Peyer's patch (tissue), 4 donors: ENCODE measurements around the gene TM9SF1. TPM values are rescaled to one million over a fixed set of nuclear protein-coding genes. Genes with fewer than 3 reads are reported as not detected.
A peak's percentile ranks its signal among the peaks of the same experiment; 100 is the strongest.

Experiments
- DNase-seq, 3 donors: peaks; one replicate each; pipeline ENCODE4 v3.0.0-alpha.2; 2017 to 2019
- H3K27ac ChIP-seq, 4 donors: fragments of 200-600 bp; sonication (generic); one replicate each; pipeline ENCODE4 v1.5.1; 2016 to 2019
- H3K27me3 ChIP-seq, 2 donors: fragments of 200-600 bp; sonication (generic); one replicate each; pipeline ENCODE4 v1.5.1; 2019
- H3K36me3 ChIP-seq, 3 donors: fragments of 200-600 bp; sonication (generic); one replicate each; pipeline ENCODE4 v1.5.1; 2016 to 2019
- H3K4me1 ChIP-seq, 4 donors: fragments of 200-600 bp; sonication (generic); one replicate each; pipeline ENCODE4 v1.5.1; 2016 to 2019
- H3K4me3 ChIP-seq, 4 donors: fragments of 200-600 bp; sonication (generic); 1 replicate in 3 of 4; 2 replicates in 1 of 4; pipeline ENCODE4 v1.5.1; 2016 to 2019; ENCODE audit warnings: mild to moderate bottlenecking in 1 of 4
- H3K9me3 ChIP-seq, 4 donors: fragments of 200-600 bp; sonication (generic); one replicate each; pipeline ENCODE4 v1.5.1; 2016 to 2019; ENCODE audit warnings: mild to moderate bottlenecking in 1 of 4
- POLR2A ChIP-seq, 2 donors: fragments of 450-650 bp; IDR thresholded peaks; one replicate each; pipeline ENCODE4 v1.5.1; 2017; ENCODE audit warnings: antibody characterized with exemption in 2 of 2, mild to moderate bottlenecking in 2 of 2, moderate library complexity in 2 of 2
- total RNA-seq, 4 donors: library from RNA; depleted of rRNA; stranded (reverse); fragments of >200 nt; gene quantifications; one replicate each; pipeline ENCODE4 v1.1.0, GENCODE V29; 2016
- TF ChIP-seq, protein P1 (sequence below), 6 experiments: fragments of 450-650 bp in 4 of 6; fragments of 200-600 bp in 2 of 6; sonication (generic) in 1 of 6; IDR thresholded peaks; one replicate each; pipeline ENCODE4 v1.5.1; 2017 to 2019; ENCODE audit warnings: antibody characterized with exemption in 6 of 6, mild to moderate bottlenecking in 3 of 6, moderate library complexity in 1 of 6

Gene TM9SF1
- total RNA-seq, 4 donors from 2014 or later, result 22.3 to 80.7 (median 49.8) TPM

DNA sequence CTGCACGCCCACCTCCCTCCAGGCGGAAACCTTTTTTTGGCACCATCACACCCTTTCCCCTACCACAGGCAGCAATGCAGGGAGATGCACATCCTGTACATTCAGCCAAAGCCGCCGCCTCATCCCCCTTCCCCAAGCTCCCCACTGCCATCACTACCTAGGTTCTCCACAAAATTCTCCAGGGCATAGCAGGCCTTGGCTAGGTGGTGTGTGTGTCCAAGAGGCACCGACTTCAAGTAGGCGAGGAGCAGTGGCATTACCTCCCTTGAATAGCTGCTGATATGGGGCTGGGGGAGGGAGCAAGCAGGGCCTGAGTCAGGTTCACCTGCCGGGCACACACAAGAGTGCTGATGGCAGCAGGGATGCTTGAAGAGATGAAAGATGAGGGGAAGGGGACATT is 10.2 kb downstream of the TM9SF1 start:
- TF ChIP-seq, protein P1, sequence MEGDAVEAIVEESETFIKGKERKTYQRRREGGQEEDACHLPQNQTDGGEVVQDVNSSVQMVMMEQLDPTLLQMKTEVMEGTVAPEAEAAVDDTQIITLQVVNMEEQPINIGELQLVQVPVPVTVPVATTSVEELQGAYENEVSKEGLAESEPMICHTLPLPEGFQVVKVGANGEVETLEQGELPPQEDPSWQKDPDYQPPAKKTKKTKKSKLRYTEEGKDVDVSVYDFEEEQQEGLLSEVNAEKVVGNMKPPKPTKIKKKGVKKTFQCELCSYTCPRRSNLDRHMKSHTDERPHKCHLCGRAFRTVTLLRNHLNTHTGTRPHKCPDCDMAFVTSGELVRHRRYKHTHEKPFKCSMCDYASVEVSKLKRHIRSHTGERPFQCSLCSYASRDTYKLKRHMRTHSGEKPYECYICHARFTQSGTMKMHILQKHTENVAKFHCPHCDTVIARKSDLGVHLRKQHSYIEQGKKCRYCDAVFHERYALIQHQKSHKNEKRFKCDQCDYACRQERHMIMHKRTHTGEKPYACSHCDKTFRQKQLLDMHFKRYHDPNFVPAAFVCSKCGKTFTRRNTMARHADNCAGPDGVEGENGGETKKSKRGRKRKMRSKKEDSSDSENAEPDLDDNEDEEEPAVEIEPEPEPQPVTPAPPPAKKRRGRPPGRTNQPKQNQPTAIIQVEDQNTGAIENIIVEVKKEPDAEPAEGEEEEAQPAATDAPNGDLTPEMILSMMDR (IDR thresholded peaks at IDR 0.05), result no peak
- TF ChIP-seq POLR2A (IDR thresholded peaks at IDR 0.05), result no peak
- H3K4me1 ChIP-seq, result peaks cover 0 to 18% (median 9%) of the 10 kb centered on the region in 4 donors
- DNase-seq, result no peak
- H3K9me3 ChIP-seq, result no peaks in the 10 kb centered on the region
- peaks cover 0 to 61% (median 0%) of the 10 kb centered on the region in 3 donors for H3K36me3 ChIP-seq
- H3K27ac ChIP-seq, result no peak overlapping the region
- no peak overlapping the region for H3K4me3 ChIP-seq
- no peaks in the 10 kb centered on the region for H3K27me3 ChIP-seq

DNA sequence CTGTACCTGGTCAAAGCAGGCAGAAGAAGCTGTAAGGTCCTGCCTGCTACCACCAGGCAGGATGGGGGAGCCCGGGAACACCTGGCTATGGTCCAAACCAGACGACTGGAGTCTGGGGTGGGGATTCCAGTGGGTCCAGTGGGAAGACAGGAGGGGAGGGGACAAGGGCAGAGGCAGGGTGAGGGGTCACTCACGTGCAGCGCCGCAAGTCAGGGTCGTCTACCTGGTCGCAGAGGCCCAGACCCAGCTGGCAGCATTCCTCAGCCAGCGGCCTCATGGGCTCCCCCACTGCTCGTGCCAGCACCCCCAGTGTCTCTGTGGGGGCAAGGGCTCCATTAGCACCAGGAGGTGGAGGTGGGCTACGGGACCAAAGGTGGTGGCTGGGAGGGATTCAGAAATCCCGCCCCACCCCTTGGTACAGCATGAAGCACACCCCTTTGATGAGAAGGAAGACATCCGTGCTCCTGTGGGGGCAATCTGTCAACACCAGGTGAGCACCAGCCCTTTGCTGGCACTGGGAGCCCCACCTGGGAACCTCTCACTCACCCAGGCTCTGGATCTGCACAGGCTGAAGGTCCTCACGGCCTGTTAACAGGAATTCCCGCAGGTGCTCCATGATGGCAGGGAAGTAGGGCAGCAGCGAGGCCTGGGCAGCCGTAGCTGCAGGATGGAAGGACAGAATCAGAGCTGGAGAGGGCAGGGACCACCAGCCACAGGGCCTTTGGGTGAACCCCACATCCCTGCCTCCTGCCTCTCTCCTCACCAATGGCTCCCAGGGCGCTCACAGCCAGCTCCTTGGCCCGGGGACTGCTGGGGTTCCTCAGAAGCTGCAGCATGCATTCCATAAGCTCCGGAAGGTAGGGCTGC is 10.9 kb downstream of the TM9SF1 start:
- Histone ChIP-seq H3K9me3 (no peaks in the 10 kb centered on the region), H3K36me3 (peaks cover 0 to 66% (median 0%) of the 10 kb centered on the region in 3 donors), H3K27ac (no peak overlapping the region), H3K27me3 (no peaks in the 10 kb centered on the region), H3K4me1 (peaks cover 0 to 17% (median 9%) of the 10 kb centered on the region in 4 donors), H3K4me3 (no peak overlapping the region)
- DNase-seq, result no peak
- no peak for TF ChIP-seq POLR2A (IDR thresholded peaks at IDR 0.05)
- TF ChIP-seq, protein P1 (IDR thresholded peaks at IDR 0.05), result no peak

DNA sequence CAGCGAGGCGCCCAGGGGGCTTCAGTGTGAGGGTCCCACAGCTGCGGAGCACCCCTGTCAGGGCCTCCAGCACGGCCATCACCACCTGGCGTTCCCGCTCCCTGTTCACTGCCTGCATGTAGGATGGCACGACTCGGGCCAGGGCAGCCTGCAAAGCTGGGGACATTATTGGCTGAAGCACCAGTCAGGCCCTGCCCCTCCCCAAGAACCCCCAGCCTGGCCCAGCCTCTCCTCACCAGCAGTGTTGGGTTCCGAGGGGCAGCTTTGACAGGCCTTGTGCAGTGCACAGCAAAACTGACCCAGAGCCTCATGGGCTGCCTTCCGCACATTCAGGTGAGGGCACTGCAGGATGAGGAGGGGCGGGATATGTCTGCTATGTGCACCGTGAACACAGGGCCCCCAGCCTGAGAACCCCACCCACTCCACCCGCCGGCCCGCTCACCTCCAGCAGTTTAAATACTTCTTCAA is 12.2 kb downstream of the TM9SF1 start:
- H3K27me3 ChIP-seq, result no peaks in the 10 kb centered on the region
- H3K27ac ChIP-seq, result no peak overlapping the region
- H3K36me3 ChIP-seq, result peaks cover 0 to 79% (median 0%) of the 10 kb centered on the region in 3 donors
- TF ChIP-seq, protein P1 (IDR thresholded peaks at IDR 0.05), result no peak
- no peak for TF ChIP-seq POLR2A (IDR thresholded peaks at IDR 0.05)
- peaks cover 0 to 7% (median 6%) of the 10 kb centered on the region in 4 donors for H3K4me1 ChIP-seq
- no peaks in the 10 kb centered on the region for H3K9me3 ChIP-seq
- no peak for DNase-seq
- no peak overlapping the region for H3K4me3 ChIP-seq

DNA sequence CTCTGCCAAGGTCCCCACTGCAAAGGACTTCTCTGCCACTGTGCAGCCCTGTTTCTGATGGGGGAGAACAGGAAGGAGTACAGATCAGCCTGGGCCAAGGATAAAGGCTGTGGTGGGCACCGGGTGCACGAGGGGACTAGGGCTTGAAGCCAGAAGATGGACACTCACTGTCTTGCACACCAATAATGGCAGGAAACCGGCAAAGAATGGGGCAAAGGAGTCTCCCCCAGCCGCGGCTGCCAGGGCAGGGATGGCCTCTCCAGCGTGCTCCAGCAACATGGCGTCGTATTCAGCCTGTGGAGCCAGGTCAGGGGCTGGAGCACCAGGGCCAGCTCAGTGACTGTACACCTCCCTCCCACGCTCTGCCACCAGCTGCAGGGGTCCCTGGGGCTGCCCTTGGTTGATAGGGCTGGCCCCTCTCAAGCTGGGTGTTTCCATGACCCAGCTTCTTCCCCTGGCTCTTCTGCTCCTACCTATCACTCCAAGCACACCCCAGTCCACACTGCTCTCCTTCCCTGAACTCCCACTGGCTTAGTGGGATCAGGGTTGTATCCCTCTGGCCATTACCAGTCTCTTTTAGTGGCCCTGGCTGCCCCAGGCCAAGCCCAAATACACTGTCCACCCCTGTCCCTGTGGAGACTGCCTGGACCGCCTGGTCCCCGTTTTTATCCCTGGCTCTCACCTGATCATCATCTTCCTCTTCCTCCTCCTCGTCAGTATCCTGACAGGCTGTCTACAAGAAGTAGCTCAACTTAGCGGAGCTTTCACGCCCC is 12.9 kb downstream of the TM9SF1 start:
- DNase-seq, result peak in 1 of 3 donors; percentile 29
- H3K9me3 ChIP-seq, result no peaks in the 10 kb centered on the region
- peaks cover 0 to 87% (median 0%) of the 10 kb centered on the region in 3 donors for H3K36me3 ChIP-seq
- TF ChIP-seq, protein P1 (IDR thresholded peaks at IDR 0.05), result no peak
- TF ChIP-seq POLR2A (IDR thresholded peaks at IDR 0.05), result no peak
- no peaks in the 10 kb centered on the region for H3K27me3 ChIP-seq
- no peak overlapping the region for H3K27ac ChIP-seq
- no peaks in the 10 kb centered on the region for H3K4me1 ChIP-seq
- H3K4me3 ChIP-seq, result no peak overlapping the region

DNA sequence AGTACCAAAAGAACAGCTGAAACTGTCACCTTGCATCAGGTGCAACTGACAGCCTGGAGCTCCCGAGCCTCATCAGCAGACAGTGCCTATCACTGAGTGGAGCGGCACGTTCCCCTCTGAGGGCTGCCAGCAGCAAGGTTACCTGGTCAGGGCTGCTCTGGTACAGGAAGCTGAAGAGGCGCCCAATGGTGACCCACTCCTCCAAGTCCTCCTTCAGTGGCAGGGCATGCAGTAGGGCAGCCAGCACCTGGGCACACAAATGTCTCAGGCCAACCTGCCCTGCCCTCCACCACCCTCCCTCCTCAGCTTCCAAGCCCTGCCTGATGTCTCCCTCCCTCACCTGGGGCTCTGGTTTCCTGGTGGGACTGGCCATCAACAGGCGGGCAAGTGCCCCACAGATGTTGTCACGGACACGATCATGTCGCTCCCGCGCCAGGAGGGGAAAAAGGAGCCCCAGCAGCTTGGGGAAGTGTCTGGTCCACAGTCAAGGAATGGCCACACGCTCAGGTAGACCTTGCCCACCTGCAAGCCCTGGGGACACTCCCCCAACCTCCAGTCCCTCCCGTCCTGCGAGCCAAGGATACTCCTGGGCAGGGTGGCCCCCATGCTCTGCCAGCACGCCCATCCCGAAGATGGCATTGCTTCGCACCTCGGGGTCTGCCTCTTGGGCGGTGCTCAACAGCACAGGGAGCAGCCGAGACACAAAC is 13.7 kb downstream of the TM9SF1 start:
- Histone ChIP-seq H3K27me3 (no peaks in the 10 kb centered on the region), H3K9me3 (no peaks in the 10 kb centered on the region), H3K36me3 (peaks cover 0 to 95% (median 0%) of the 10 kb centered on the region in 3 donors), H3K4me1 (no peaks in the 10 kb centered on the region), H3K4me3 (no peak overlapping the region), H3K27ac (no peak overlapping the region)
- TF ChIP-seq POLR2A (IDR thresholded peaks at IDR 0.05), result no peak
- TF ChIP-seq, protein P1 (IDR thresholded peaks at IDR 0.05), result no peak
- peak in 1 of 3 donors; percentile 41 for DNase-seq
